Epithelial cell of esophagus (primary cell): ENCODE measurements around the gene KRT37.
A peak's percentile ranks its signal among the peaks of the same experiment; 100 is the strongest.

Experiments
- DNase-seq: peaks from one replicate; pipeline ENCODE4 v3.0.0; 2010; ENCODE audit warnings: low read depth
- H3K4me3 ChIP-seq: 2 replicates; pipeline ENCODE4 v1.5.1; 2011; ENCODE audit warnings: mild to moderate bottlenecking, low read length, control low read depth
- CTCF ChIP-seq: IDR thresholded peaks from 2 replicates; pipeline ENCODE4 v1.5.1; 2011; ENCODE audit warnings: low read depth, mild to moderate bottlenecking, low read length, control low read depth, inconsistent platforms; ENCODE audit not compliant: insufficient read depth; ENCODE audit errors: missing control alignments

The KRT37 gene

GRCh38 chr17:41411072-41411840, 13.1 kb downstream of the KRT37 start:
- H3K4me3 ChIP-seq = no peak overlapping the region
- no peak for DNase-seq
- TF ChIP-seq CTCF = no peak

GRCh38 chr17:41407226-41407625, 17.2 kb downstream of the KRT37 start:
- no peak overlapping the region for H3K4me3 ChIP-seq
- no peak for DNase-seq
- no peak for TF ChIP-seq CTCF

GRCh38 chr17:41406205-41406604, 18.2 kb downstream of the KRT37 start:
- no peak overlapping the region for H3K4me3 ChIP-seq
- peak; percentile 66 for DNase-seq
- peak; percentile 49 for TF ChIP-seq CTCF

GRCh38 chr17:41404024-41404671, 20.2 kb downstream of the KRT37 start:
- no peak overlapping the region for H3K4me3 ChIP-seq
- no peak for TF ChIP-seq CTCF
- DNase-seq = peak; percentile 99

- TF ChIP-seq CTCF = no peak
- no peak for DNase-seq
- no peak overlapping the region for H3K4me3 ChIP-seq
These were observed 20.9 kb downstream of the KRT37 start for GRCh38 chr17:41403404-41404023.

- no peak for DNase-seq
- TF ChIP-seq CTCF = no peak
- no peak overlapping the region for H3K4me3 ChIP-seq
These were observed 22.2 kb downstream of the KRT37 start for GRCh38 chr17:41402161-41402560.
